GDM1 (cell line): Measurements from ENCODE around the gene VWA3B.

Source experiments
- DNase-seq: peaks from one replicate; lab custom pipeline; 2025; lab: John Stamatoyannopoulos, UW

The VWA3B gene

GRCh38 chr2:98334439-98335078 is 247.6 kb downstream of the VWA3B start:
- DNase-seq = no peak

- DNase-seq = no peak
These were observed 248.3 kb downstream of the VWA3B start for GRCh38 chr2:98335271-98335670.

DNA sequence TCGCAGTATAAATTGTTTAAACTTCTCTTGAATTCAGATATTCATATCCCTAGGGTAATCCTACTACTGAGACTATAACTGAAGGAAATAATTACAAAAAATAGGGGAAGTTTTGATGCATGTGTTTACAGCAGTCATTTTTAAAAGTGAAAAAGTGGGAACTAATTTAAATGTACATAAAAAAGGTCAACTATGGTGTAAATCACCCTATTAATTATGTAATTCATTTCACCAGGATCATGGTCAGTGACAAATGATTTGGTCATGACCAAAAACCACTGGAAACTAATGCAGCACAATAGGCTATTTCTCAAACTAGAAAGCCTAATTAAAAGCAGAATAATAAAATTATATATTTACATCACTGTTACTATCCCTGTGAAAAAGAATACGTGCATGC is 254.3 kb downstream of the VWA3B start:
- DNase-seq = no peak

GRCh38 chr2:98343285-98343684 is 256.3 kb downstream of the VWA3B start:
- no peak for DNase-seq

DNA sequence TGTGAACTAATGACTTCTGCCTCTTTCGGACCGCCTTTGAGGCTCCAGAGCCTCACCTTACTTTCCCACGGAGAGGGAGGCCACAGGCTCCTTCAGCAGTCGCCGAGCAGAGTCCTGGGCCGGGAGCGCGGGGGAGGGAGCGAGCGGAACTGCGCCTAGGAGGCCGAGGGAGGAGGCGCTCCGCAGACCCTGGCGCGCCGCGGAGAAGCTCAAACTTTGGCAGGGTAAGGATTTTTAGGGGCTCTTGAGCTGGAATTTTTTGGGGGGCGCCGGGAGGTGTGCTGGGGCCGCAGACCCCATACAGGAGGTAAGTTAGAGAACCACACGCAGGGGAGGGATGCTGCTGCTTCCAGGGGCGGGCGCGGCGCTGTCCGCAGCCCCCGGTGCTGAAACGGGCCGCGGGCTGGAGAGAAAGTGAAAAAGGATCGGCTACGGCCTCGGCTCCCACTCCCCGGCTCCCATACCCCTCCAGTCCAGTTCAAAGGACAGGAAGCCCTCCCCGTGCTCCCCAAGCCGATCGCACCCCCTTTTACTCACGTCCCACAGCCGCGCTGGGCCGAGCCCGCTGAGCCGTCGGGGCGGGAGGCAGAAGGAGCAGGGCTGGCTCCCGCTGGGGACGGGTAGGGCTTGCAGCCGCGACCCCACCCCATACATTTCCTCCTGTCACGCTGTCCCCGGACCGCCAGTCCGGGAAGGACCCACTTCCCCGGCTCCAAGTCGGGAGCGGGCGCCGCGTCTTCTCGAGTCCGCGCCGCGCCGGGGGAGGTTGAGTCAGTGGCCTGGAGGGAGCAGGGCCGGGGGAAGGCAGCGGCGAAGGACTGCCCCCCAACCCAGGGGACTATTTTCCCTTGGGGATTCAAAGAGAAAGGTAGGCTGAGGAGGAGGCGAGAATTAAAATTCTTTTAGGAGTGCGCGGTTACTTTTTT is 259.6 kb downstream of the VWA3B start, which contains the start of gene CNGA3:
TSS of gene CNGA3 (plus strand) at position 146 of the 926 bp plus-strand sequence. CDS start 23,520 bp downstream, outside the sequence.
- DNase-seq = no peak

DNA sequence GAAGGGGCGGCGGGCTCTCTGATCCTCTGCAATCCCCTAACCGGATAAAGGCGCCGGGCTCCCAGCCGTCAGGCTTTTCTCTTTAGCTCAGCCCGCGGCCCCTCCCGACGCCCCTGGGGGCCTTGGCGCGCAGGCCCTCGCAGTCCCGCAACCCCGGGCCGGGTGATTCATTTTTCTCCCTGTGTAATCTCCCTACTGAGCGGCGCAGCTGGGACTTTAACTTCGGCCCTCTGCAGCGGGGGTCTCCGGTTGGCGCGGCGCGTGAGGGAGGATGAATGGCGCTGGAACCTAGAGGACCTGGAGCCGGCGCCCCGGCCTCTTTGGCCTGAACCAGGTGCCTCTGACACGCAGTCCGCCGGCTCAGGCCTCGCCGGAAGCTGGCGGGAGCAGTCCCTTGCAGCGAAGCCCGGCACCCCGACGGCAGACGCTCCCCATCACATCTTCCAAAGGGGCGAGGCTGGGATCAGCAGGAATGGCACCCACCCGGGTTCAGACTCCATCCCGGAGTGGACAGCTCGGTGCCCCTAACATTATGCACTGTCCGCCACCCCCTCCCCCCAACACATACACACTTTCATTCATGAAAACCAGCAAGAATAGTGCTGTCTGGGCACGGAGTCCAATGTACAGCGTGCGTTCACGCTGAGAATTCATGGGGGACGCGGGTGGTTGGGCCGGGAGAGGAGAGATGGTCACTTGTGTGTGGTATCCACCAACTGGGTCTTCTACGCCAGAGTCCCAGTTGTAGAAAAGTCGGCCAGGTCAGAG is 260.5 kb downstream of the VWA3B start:
- no peak for DNase-seq

DNA sequence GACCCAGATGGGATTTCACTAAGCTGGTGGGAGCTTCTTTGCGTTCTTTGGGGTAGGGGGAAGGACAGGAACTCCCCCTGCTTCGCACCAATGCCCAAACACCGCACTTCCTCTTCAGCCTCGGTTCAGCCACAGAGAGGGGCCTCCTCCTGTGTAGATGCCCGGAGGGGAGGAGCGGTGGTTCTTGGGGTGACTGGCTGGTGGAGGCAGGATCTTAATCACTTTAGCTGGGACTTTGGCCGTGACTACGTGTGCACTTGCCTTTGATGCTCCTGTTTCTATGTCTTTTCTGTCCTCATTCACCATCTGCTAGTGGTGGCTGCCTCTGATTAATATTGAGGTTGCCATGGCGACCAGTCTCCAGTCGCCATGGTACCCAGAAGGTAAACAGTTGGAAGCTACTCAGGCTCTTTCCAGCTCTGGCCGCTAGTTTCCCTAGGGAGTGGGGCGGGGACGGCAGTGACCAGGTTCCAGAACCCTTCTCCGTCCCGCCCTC is 261.1 kb downstream of the VWA3B start:
- no peak for DNase-seq

GRCh38 chr2:98350411-98350810 is 263.4 kb downstream of the VWA3B start:
- DNase-seq = no peak

DNA sequence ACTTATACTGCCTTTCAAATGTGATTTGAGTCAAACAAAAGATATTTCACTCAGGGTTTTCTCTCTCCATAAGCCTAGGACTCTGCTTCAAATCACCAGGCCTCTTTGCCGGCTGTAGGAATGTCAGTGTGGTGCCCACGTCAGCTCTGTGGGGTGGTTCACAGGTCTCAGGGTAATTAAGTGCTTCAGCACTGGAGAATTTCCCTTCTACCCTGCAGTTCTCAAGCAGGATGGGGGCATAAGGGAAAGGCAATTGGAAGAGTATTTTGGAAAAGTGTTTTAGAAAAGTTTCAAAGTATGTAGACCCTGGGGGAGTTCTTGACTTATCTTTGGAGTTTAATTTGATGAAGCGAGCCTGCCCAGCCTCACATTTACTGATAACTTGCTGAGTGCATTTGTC is 268.9 kb downstream of the VWA3B start:
- no peak for DNase-seq

DNA sequence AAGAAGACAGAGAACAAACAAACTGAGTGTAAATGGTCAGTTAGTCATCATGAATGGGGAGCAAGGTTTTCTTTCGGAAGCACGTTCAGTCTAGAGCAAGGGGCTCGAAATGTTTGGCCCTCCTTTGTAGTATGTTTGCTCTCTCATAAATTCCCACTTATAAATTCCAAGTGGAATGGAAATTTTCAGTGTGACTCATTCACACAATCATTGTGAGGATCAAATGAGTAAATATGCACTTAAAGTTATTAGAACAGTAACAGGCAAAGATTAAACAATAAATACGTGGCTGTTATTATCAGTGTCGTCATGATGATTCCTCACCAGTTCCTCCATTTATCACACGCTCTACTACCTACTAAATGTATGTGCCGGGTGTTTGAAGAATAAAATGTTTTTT is 269.8 kb downstream of the VWA3B start:
- DNase-seq = no peak

GRCh38 chr2:98357849-98358248 is 270.9 kb downstream of the VWA3B start:
- no peak for DNase-seq

DNA sequence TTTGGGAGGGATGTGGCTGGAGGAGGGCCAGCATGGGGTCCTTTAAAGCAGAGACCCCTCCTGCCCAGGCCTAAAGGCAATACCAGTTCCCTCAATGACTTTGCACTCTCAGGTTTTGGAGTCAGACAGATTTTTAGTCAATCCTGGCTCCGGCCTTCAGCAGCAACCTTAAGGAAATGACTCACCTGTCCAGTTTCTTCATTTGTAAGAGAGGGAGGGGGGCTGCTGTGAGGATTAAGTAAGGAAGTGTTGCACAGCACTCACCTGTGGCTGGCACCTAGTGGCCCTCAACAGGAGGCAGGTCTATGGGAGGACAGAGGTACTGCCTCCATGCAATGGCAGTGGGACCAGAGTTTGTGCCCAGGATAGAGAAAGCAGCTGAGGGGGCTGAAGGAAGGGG is 273.0 kb downstream of the VWA3B start:
- DNase-seq = no peak
